Glutamatergic neuron (in vitro differentiated cells): ENCODE measurements around the gene TYR. TPM values are rescaled to one million over a fixed set of nuclear protein-coding genes. Genes with fewer than 3 reads are reported as not detected.
"Not testable (repeated sequence)": the region's sequence is repeated elsewhere in the genome, so short reads cannot be mapped to it uniquely, and the experiment has no call there.

Experiments used
- DNase-seq: peaks from one replicate; pipeline ENCODE4 v3.0.0; 2022
- H3K27ac Mint-ChIP-seq: one replicate; pipeline ENCODE4 v1.8.0; 2020; ENCODE audit warnings: mild to moderate bottlenecking, mixed read lengths, inconsistent platforms; ENCODE audit not compliant: unreplicated experiment
- H3K27me3 Mint-ChIP-seq: one replicate; pipeline ENCODE4 v1.8.0; 2020; ENCODE audit warnings: mild to moderate bottlenecking, moderate library complexity, mixed read lengths, inconsistent platforms; ENCODE audit not compliant: unreplicated experiment
- H3K36me3 Mint-ChIP-seq: one replicate; pipeline ENCODE4 v1.8.0; 2020; ENCODE audit warnings: mild to moderate bottlenecking, mixed read lengths, inconsistent platforms; ENCODE audit not compliant: unreplicated experiment
- H3K4me1 Mint-ChIP-seq: one replicate; pipeline ENCODE4 v1.8.0; 2020; ENCODE audit warnings: mild to moderate bottlenecking, low read depth, mixed read lengths, inconsistent platforms; ENCODE audit not compliant: unreplicated experiment
- H3K4me3 Mint-ChIP-seq: one replicate; pipeline ENCODE4 v1.8.0; 2020; ENCODE audit warnings: mild to moderate bottlenecking, mixed read lengths, inconsistent platforms; ENCODE audit not compliant: unreplicated experiment
- H3K9me3 Mint-ChIP-seq: one replicate; pipeline ENCODE4 v1.8.0; 2020; ENCODE audit warnings: mild to moderate bottlenecking, moderate library complexity, mixed read lengths, inconsistent platforms; ENCODE audit not compliant: unreplicated experiment
- total RNA-seq: library from RNA; stranded (reverse); fragmentation: NEBNext Ultra II Directional; extraction: Animal tissue kit (Norgen Biotek cat#: 25700); gene quantifications from one replicate; pipeline ENCODE4 v1.2.1, GENCODE V29; 2021; ENCODE audit not compliant: unreplicated experiment
- TF ChIP-seq, protein P1 (sequence below): fragments of 200-600 bp; sonication (generic); IDR thresholded peaks from one replicate; pipeline ENCODE4 v1.5.0; 2021; ENCODE audit not compliant: partially characterized antibody, unreplicated experiment

Gene TYR
- total RNA-seq, 1 donor from 2014 or later = not detected

DNA sequence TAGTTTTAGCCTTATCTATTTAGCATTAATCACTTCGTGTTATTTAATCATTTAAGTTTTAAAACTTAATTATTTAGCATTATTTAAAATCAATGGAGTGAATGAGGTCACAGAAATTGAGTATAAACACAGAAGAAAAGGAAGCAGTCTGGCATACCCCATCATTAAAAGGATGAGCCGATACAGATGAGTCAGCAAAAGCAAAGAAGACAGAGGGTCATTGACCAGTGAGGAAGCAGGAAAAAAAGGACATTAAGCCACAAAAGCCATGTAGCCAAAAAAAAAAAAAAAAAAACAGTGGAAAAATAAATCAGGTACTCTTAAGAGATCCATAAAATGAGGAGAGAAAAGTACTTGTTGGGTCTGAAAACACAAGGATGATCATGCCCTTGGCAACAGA is 71.5 kb downstream of the TYR start:
- no peaks in the 10 kb centered on the region for H3K27me3 Mint-ChIP-seq
- DNase-seq = no peak
- H3K9me3 Mint-ChIP-seq = no peaks in the 10 kb centered on the region
- peaks cover 26% of the 10 kb centered on the region for H3K4me1 Mint-ChIP-seq
- H3K36me3 Mint-ChIP-seq = peaks cover 3% of the 10 kb centered on the region
- no peak overlapping the region for H3K4me3 Mint-ChIP-seq
- no peak overlapping the region for H3K27ac Mint-ChIP-seq
- TF ChIP-seq, protein P1, sequence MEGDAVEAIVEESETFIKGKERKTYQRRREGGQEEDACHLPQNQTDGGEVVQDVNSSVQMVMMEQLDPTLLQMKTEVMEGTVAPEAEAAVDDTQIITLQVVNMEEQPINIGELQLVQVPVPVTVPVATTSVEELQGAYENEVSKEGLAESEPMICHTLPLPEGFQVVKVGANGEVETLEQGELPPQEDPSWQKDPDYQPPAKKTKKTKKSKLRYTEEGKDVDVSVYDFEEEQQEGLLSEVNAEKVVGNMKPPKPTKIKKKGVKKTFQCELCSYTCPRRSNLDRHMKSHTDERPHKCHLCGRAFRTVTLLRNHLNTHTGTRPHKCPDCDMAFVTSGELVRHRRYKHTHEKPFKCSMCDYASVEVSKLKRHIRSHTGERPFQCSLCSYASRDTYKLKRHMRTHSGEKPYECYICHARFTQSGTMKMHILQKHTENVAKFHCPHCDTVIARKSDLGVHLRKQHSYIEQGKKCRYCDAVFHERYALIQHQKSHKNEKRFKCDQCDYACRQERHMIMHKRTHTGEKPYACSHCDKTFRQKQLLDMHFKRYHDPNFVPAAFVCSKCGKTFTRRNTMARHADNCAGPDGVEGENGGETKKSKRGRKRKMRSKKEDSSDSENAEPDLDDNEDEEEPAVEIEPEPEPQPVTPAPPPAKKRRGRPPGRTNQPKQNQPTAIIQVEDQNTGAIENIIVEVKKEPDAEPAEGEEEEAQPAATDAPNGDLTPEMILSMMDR = no peak

DNA sequence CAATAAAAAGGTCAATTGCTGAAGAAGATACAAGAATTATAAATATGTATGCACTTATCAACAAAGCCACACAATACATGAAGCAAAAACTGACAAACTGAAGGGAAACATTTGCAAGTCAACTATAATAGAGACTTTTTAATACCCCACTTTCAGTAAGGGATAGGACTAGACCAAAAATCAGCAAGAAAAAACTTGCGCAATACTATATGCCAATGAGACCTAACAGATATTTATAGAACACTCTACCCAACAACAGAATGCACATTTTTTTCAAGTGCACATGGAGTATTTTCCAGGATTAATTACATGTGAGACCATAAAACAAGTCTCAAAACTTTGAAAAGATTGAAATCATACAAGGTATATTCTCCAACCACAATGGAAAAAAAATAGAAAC is 83.8 kb downstream of the TYR start:
- DNase-seq, H3K36me3 Mint-ChIP-seq, H3K4me3 Mint-ChIP-seq, H3K4me1 Mint-ChIP-seq, H3K9me3 Mint-ChIP-seq, H3K27me3 Mint-ChIP-seq, H3K27ac Mint-ChIP-seq: not testable (repeated sequence)

DNA sequence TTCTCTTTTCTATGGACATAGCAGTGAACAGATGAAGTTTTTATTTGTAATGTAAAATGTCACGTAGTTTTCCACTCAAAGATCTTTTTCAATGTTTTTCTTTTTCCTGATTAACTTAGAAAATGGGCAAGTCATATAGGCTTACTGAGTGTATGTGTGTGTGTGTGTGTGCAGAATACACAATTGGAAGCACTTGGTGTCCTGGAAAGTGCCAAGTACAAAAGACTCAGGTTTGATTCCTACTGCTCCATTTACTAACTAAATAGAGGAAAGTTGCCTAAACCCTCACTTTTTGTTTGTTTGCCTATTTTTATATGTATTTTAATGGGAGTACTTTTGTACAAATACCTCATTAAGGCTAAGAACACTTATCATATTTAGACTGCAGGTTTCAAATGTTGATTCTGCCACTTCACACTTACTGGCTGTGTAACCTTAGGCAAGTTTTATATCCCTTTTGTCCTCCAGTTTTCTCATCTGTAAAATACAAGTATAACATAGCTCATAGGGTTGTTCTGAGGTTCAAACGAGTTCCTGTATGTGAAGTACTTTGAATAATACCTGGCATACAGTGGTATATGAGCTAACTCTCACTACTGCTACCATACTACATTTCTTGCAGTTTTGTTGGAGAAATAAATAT is 90.1 kb downstream of the TYR start:
- no peaks in the 10 kb centered on the region for H3K4me1 Mint-ChIP-seq
- no peaks in the 10 kb centered on the region for H3K27me3 Mint-ChIP-seq
- H3K9me3 Mint-ChIP-seq = no peaks in the 10 kb centered on the region
- H3K4me3 Mint-ChIP-seq = no peak overlapping the region
- TF ChIP-seq, protein P1 = no peak
- H3K27ac Mint-ChIP-seq = no peak overlapping the region
- no peak for DNase-seq
- H3K36me3 Mint-ChIP-seq = no peaks in the 10 kb centered on the region

DNA sequence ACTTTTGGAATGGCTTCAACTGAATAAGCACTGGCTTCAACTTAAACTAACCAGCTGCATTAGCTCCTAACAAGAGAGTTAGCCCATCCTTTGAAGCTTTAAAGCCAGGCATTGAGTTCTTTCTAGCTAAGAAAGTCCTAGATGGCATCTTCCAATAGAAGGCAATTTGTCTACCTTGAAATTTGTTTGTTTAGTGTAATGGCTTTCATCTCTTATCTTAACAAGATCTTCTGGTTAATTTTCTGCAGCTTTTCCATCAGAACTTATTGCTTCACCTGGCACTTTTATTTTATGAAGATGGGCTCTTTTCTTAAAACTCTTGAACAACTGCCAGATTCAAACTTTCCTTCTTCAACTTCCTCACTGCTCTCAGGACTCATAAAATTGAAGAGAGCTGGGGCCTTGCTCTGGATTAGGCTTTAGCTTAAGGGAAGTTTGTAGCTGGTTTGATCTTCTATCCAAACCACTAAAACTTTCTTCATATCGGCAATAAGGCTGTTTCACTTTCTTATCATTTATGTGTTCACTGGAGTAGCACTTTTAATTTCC is 94.9 kb downstream of the TYR start:
- H3K4me3 Mint-ChIP-seq, H3K9me3 Mint-ChIP-seq, H3K4me1 Mint-ChIP-seq, H3K27ac Mint-ChIP-seq, H3K36me3 Mint-ChIP-seq, DNase-seq, H3K27me3 Mint-ChIP-seq: not testable (repeated sequence)

DNA sequence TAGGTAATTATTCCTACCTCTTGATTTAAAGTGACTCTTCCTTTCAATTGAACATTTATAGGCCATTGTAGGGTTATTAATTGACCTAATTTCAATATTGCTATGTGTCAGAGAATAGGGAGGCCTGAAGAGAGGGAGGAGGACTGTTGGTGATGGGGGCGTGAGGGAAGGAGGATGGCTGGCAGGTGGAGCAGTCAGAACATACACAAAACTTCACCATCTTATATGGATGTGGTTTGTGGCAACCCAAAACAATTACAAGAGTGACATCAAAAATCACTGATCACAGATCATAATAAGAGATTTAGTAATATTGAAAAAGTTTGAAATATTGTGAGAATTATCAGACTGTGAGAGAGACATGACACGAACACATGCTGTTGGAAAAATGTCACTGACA is 95.5 kb downstream of the TYR start:
- not testable (repeated sequence) for H3K27ac Mint-ChIP-seq, H3K4me3 Mint-ChIP-seq, H3K27me3 Mint-ChIP-seq, H3K4me1 Mint-ChIP-seq, H3K36me3 Mint-ChIP-seq, H3K9me3 Mint-ChIP-seq, DNase-seq

DNA sequence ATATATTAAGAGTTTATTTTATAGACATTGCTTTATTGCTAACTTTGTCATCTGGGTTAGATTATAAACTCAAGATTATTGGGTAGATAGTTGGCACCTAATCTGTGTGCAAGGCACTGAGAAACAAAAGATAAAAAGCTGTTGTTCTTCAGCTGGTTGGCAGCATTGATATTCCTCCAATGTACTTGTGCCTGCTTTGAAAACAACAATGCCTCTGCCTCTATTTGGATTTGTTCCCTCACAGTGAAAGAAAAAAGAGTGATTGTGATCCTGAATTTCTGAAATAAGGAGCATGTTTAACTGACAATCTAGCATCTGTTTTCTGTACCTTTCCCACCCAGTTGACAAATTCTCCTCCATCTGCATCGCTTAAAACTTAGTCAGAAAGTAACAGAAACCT is 98.3 kb downstream of the TYR start:
- TF ChIP-seq, protein P1 = no peak
- H3K4me3 Mint-ChIP-seq = no peak overlapping the region
- H3K4me1 Mint-ChIP-seq = peaks cover 2% of the 10 kb centered on the region
- DNase-seq = no peak
- no peak overlapping the region for H3K27ac Mint-ChIP-seq
- no peaks in the 10 kb centered on the region for H3K27me3 Mint-ChIP-seq
- H3K36me3 Mint-ChIP-seq = no peaks in the 10 kb centered on the region
- H3K9me3 Mint-ChIP-seq = no peaks in the 10 kb centered on the region
